GM12865 (cell line): ENCODE results near the gene ARVCF.

Experiments used
- DNase-seq: peaks from one replicate; pipeline ENCODE4 v3.0.0; 2010; ENCODE audit warnings: low read depth
- H3K4me3 ChIP-seq: 2 replicates; pipeline ENCODE4 v1.5.1; 2011; ENCODE audit warnings: mild to moderate bottlenecking, low read depth, low read length, control low read depth
- TF ChIP-seq, protein P1 (sequence below): IDR thresholded peaks from 2 replicates; pipeline ENCODE4 v1.5.1; 2011; ENCODE audit warnings: low read length, control low read depth, low read depth, inconsistent platforms; ENCODE audit not compliant: insufficient read depth; ENCODE audit errors: missing control alignments

The ARVCF gene

GRCh38 chr22:19997561-19998231, 18.9 kb downstream of the ARVCF start:
- TF ChIP-seq, protein P1, sequence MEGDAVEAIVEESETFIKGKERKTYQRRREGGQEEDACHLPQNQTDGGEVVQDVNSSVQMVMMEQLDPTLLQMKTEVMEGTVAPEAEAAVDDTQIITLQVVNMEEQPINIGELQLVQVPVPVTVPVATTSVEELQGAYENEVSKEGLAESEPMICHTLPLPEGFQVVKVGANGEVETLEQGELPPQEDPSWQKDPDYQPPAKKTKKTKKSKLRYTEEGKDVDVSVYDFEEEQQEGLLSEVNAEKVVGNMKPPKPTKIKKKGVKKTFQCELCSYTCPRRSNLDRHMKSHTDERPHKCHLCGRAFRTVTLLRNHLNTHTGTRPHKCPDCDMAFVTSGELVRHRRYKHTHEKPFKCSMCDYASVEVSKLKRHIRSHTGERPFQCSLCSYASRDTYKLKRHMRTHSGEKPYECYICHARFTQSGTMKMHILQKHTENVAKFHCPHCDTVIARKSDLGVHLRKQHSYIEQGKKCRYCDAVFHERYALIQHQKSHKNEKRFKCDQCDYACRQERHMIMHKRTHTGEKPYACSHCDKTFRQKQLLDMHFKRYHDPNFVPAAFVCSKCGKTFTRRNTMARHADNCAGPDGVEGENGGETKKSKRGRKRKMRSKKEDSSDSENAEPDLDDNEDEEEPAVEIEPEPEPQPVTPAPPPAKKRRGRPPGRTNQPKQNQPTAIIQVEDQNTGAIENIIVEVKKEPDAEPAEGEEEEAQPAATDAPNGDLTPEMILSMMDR: no peak
- H3K4me3 ChIP-seq: no peak overlapping the region
- DNase-seq: no peak

DNA sequence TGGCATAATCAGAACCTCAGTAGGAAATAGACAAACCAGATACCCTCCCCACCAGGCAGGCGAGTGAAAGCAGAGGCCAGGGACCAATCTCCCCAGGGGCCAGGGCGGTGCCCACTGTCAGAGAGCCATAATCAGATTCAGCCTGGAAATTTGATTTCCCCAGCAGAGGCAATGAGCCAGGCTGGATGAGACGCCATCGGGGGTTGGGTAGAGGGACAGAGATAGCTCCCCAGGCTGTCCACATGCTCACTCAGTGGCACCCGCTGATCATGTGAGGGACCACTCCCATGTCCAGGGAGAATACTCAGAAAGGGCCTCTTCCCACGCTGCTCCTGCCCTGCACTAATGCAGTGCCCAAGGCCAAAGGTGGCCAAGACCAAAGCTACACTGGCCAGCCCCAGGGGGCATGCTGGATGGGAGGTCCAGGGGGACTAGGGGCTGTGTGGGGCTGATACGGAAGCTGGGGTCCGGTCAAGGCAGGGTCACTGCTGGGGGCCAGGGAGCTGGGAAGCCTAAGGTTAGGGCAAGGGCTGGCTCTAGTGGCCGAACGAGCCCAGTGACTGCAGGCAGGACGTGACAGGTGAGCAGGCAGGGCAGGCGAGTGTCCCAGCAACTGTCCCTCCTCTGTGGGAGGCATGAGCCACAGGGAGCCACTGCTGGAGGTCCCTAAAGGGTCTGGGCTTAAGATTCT, 19.8 kb downstream of the ARVCF start:
- H3K4me3 ChIP-seq: no peak overlapping the region
- DNase-seq: no peak
- TF ChIP-seq, protein P1: no peak

GRCh38 chr22:19995611-19996339, 20.8 kb downstream of the ARVCF start:
- TF ChIP-seq, protein P1: no peak
- no peak for DNase-seq
- H3K4me3 ChIP-seq: no peak overlapping the region

DNA sequence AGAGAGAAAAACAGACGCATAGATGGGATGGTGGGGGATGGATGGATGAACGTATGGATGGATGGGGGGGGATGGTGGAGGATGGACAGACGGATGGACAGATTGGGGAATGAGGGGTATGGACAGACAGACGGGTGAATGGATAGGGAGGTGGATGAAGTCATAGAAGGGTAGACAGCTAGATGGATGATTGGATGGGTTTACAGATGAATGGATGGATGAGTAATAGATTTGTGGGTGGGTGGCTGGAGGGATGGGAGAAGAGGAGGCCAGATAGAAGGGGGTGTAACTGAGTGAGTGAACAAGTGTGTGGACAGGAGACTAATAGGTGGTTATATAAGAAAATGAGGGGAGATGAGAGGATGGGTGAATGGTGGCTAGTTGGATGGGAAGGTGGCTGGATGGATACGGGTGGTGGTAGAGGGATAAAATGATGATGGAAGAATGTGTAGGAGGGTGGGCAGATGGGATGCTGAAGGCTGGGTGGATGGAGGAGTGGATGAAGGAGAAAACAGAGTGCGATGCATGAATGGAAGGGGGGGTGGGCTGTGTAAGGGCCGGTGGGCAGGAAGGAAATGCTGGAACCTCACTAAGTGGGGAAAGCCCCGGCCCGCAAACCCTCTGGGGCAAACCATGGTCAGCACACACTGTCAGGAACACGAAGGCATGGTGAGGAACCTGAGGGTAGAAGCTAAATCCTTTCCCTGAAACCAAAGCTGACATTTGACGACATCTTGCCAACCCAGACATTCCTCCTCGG, 21.6 kb downstream of the ARVCF start:
- TF ChIP-seq, protein P1: no peak
- no peak overlapping the region for H3K4me3 ChIP-seq
- no peak for DNase-seq

GRCh38 chr22:19993926-19994325, 22.7 kb downstream of the ARVCF start:
- no peak overlapping the region for H3K4me3 ChIP-seq
- DNase-seq: no peak
- TF ChIP-seq, protein P1: no peak

DNA sequence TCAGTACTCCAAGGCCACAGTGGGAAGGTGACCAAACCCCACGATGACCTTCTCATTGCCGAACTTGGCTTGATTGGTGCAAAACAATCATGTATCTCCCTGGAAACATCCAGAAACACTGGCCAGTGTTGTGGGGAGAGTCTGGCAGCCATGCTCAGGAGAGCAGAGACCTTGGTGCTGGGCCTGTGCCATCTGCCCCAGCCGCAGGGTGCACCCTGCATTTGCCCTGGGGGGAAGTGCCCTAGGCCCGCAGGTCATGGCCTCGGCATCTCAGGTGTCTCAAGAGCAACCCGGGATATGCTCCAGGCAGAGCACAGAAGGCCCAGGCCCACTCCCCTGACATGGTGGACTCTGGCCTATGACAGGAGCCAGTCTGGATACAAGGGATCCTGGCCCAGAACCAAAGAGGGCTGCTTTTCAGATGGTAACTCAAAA, 23.7 kb downstream of the ARVCF start:
- TF ChIP-seq, protein P1: no peak
- no peak overlapping the region for H3K4me3 ChIP-seq
- DNase-seq: no peak
